HG03039 (cell line): Measurements from ENCODE around the gene TBXA2R.
"Not testable (repeated sequence)": the region's sequence is repeated elsewhere in the genome, so short reads cannot be mapped to it uniquely, and the experiment has no call there.

Experiments
- ATAC-seq: cut with Tn5 transposase; IDR thresholded peaks from one replicate; pipeline ENCODE4 v1.9.1; 2021; ENCODE audit warnings: mild to moderate bottlenecking, moderate library complexity; ENCODE audit not compliant: unreplicated experiment

Gene TBXA2R

DNA sequence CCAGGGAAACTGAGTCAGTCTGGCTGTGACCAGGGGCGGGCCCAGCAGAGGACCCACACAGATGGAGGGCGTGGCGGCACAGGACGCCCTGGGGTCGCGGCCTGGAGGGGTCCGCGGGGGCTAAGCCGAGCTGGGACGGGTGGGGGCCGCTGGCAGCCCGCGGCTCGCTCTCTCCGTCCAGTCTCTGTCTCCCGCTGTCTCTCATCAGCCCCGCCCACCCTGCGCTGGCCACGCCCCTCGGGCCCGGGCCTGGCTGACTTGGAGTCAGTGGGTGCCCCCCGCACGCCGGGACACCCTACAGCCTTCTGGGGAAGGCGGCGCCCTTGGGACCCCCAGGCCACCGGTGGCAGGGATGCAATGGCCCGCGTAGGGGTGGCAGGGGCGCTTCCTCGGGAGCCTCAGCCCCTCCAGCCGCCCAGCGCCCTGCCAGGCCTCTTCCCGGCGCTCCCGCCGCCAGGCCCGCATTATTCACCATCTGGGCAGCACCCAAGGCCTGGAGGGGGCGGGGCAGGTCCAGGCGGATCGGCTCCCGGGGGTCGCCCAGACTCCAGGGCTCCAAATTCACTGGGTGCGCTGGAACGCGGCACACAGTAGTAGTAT lies at the start of gene TBXA2R:
Gene TBXA2R (minus strand): TSS at position 186 of the 600 bp plus-strand sequence. CDS start 6,241 bp downstream, outside the sequence.
- no peak for ATAC-seq

- no peak for ATAC-seq
Measured at GRCh38 chr19:3656073-3656746, 49.5 kb upstream of the TBXA2R start.

GRCh38 chr19:3655402-3656072 lies 48.9 kb upstream of the TBXA2R start:
- no peak for ATAC-seq

- no peak for ATAC-seq
Measured at GRCh38 chr19:3653865-3654513, 47.3 kb upstream of the TBXA2R start.

- ATAC-seq = no peak
Measured at GRCh38 chr19:3653081-3653795, 46.6 kb upstream of the TBXA2R start.

- no peak for ATAC-seq
Measured at GRCh38 chr19:3652422-3652821, 45.7 kb upstream of the TBXA2R start.

DNA sequence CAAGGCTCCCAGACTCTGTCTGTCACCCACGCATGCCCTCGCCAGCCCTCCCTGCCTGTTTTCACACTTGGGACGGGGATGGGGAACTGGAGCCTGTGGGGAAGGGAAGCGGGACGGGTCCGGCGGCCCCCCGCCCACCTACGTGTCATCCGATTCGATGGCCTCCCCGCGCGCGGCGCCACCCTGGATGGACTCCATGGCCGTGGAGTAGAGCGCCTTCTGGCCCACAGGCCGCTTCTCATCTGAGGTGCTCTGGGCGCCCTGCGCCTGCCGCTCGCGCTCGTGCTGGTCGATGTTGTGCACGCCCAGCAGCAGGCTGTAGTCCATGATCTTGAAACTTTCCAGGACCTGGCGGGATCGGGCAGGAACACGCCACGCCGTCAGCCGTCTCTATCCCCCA lies 45.0 kb upstream of the TBXA2R start:
- no peak for ATAC-seq

DNA sequence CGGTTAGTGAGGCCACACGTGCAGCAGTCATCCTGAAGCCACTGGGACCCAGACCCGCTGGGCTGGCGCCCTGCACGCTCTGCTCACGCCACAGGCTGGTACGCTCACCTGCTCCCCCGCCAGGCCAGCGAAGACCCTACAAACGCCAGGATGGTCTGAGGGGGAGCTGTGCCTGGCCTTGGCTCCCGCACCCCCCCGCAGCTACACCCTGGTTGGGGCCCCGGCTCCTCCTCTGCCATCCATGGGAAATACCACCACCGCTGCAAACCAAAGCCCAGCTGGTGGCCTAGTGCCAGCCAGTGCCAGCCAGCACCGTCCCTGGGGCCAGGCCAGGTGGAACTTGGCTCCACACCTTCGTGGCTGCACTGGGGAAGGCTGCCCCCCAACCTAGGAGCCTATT lies 43.2 kb upstream of the TBXA2R start:
- no peak for ATAC-seq

DNA sequence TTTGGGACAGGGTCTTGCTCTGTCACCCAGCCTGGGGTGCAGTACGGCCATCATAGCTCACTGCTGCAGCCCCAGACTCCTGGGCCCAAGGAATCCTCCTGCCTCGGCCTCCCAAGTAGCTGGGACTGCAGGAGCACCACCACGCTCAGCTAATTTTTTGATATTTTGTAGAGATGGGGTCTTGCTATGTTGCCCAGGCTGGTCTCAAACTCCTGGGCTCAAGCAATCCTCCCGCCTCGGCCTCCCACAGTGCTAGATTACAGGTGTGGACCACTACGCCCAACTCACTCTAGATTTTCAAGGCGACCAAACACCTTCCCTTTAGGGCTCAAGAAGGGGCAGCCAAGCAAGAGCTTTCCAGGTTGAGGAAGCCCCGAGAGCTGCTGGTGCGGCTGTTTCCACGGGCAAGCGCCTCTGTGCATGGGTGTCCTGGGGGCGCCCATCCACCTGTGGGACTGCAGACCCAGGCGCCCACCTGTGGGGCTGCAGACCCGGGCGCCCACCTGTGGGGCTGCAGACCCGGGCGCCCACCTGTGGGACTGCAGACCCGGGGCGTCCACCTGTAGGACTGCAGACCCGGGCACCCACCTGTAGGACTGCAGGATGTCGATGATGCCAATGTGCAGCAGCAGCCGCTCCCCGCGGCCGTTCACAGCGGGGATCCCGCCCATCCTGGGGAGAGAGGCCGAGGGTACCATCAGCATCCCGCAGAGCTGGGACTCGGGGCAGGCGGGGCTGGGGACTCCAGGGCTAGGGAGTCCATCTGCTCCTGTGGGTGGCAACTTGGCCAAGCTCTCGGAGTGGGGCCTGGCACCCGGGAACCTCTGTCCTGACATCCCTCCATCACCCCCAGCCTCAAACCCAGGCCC lies 41.6 kb upstream of the TBXA2R start:
- no peak for ATAC-seq

- not testable (repeated sequence) for ATAC-seq
Measured at GRCh38 chr19:3647102-3647501, 40.4 kb upstream of the TBXA2R start.

GRCh38 chr19:3646336-3647092 lies 39.8 kb upstream of the TBXA2R start:
- ATAC-seq = no peak

- no peak for ATAC-seq
Measured at GRCh38 chr19:3645726-3646125, 39.1 kb upstream of the TBXA2R start.

GRCh38 chr19:3645067-3645396 lies 38.4 kb upstream of the TBXA2R start:
- no peak for ATAC-seq

GRCh38 chr19:3644351-3645066 lies 37.8 kb upstream of the TBXA2R start:
- ATAC-seq = no peak

GRCh38 chr19:3643674-3644313 lies 37.1 kb upstream of the TBXA2R start:
- ATAC-seq = no peak

DNA sequence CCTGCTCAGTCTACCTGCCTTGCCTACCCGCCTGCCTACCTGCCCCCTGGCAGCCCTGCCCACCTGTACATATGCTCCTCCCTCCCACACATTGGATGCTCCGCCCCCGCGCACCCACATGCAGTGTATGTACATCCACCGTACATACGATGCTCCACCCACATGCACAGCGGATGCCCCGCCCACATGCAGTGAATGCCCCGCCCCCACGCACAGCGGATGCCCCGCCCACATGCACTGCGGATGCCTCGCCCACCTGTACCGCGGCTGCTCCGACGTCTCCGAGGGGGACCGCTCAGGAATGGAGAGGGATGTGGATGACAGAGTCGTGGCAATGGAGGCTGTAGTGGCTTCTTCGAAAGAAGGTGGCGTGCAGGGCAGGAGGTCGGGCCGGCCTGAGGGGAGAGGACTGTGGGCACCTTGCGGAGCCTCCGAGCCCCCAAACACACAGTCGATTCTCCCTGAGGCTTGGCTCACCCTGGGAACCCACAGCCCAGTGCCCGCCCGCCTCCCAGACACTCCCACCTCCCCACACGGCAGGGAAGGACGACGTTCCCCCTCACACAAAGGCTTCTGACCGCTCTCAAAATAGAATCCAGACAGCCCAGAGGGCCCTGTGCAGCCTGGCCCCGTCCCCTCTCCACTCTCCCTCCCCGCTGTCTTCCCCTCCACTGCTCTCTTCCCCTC lies 36.5 kb upstream of the TBXA2R start:
- ATAC-seq = no peak

GRCh38 chr19:3642296-3642695 lies 35.6 kb upstream of the TBXA2R start:
- ATAC-seq = no peak
